Bronchial epithelial cell (primary cell): ENCODE measurements around the gene ATG16L2. TPM values are rescaled to one million over a fixed set of nuclear protein-coding genes. Genes with fewer than 3 reads are reported as not detected.

ENCODE experiments used
- DNase-seq: peaks from one replicate; pipeline ENCODE4 v3.0.0-alpha.2; 2010; ENCODE audit warnings: low read depth
- FAIRE-seq: peaks from 2 replicates; lab custom pipeline; 2011; peaks lifted over from hg19 to GRCh38; lab: Jason Lieb, UNC
- H3K27me3 ChIP-seq: 2 replicates; pipeline ENCODE4 v1.5.1; 2011; ENCODE audit warnings: low read length; ENCODE audit not compliant: control insufficient read depth, insufficient read depth
- H3K36me3 ChIP-seq: 2 replicates; pipeline ENCODE4 v1.5.1; 2011; ENCODE audit warnings: low read length; ENCODE audit not compliant: control insufficient read depth, insufficient read depth
- H3K4me3 ChIP-seq: 2 replicates; pipeline ENCODE4 v1.5.1; 2011; ENCODE audit warnings: mild to moderate bottlenecking, low read depth, low read length, control low read depth
- total RNA-seq: library from RNA; depleted of rRNA; stranded (reverse); fragments of >200 nt; gene quantifications from 2 replicates; pipeline ENCODE4 v1.2.1, GENCODE V29; 2014
- TF ChIP-seq, protein P1 (sequence below): IDR thresholded peaks from 2 replicates; pipeline ENCODE4 v1.5.1; 2011; ENCODE audit warnings: mild to moderate bottlenecking, moderate library complexity, low read length, control low read depth, inconsistent platforms; ENCODE audit not compliant: insufficient read depth, severe bottlenecking

Gene ATG16L2
- total RNA-seq, 1 donor from 2014 or later, result 5.3 TPM

- H3K36me3 ChIP-seq, result peaks cover 4% of the 10 kb centered on the region
- FAIRE-seq (no peak), DNase-seq (no peak)
- no peaks in the 10 kb centered on the region for H3K27me3 ChIP-seq
- peak overlapping the region; percentile 50 for H3K4me3 ChIP-seq
- TF ChIP-seq, protein P1, sequence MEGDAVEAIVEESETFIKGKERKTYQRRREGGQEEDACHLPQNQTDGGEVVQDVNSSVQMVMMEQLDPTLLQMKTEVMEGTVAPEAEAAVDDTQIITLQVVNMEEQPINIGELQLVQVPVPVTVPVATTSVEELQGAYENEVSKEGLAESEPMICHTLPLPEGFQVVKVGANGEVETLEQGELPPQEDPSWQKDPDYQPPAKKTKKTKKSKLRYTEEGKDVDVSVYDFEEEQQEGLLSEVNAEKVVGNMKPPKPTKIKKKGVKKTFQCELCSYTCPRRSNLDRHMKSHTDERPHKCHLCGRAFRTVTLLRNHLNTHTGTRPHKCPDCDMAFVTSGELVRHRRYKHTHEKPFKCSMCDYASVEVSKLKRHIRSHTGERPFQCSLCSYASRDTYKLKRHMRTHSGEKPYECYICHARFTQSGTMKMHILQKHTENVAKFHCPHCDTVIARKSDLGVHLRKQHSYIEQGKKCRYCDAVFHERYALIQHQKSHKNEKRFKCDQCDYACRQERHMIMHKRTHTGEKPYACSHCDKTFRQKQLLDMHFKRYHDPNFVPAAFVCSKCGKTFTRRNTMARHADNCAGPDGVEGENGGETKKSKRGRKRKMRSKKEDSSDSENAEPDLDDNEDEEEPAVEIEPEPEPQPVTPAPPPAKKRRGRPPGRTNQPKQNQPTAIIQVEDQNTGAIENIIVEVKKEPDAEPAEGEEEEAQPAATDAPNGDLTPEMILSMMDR, result no peak
These were observed 7.2 kb downstream of the ATG16L2 start for GRCh38 chr11:72821221-72821919.

- FAIRE-seq, result no peak
- TF ChIP-seq, protein P1, result peak; percentile 32
- Histone ChIP-seq H3K36me3 (peaks cover 3% of the 10 kb centered on the region), H3K27me3 (no peaks in the 10 kb centered on the region), H3K4me3 (peak overlapping the region; percentile 50)
- peak; percentile 74 for DNase-seq
These were observed 7.9 kb downstream of the ATG16L2 start for GRCh38 chr11:72821920-72822799.

DNA sequence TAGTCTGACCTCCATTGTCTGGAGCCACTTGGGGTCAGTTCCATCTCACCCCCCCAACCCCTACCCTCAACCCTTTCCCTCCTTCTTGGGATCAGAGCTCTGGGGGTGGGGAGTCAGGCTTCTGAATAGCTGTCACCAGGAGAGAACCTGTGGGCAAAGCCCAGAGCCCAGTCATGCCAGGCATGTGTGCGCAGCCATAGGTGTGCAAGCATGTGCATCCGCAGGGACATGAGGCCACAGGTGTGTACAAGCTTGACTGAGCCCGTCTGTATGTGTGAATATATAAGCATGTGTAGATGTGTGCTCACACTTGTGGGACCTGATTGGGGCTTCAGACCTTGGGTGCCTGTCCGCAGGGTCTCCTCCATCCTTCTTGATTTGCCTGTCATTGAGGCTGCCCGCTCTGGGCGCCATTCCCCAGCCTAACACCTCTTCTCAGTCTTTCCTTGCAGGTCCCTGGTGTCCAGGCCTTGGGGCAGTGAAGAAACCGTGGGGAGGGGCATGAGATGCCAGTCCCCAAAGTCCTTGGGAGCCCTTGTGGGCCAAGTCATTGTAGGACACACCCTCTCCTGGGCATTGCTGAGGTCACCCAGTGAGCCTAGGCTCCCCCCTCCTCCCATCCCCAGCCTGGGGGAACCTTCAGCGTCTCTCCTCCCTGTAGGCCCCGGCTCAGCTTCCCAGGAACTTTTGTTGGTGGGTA is 9.0 kb downstream of the ATG16L2 start:
- no peak for DNase-seq
- Histone ChIP-seq H3K4me3 (no peak overlapping the region), H3K27me3 (no peaks in the 10 kb centered on the region), H3K36me3 (peaks cover 3% of the 10 kb centered on the region)
- peak; percentile 40 for FAIRE-seq
- TF ChIP-seq, protein P1, result no peak

- DNase-seq (no peak), FAIRE-seq (peak; percentile 72)
- Histone ChIP-seq H3K27me3 (no peaks in the 10 kb centered on the region), H3K36me3 (peaks cover 5% of the 10 kb centered on the region), H3K4me3 (no peak overlapping the region)
- TF ChIP-seq, protein P1, result no peak
These were observed 9.8 kb downstream of the ATG16L2 start for GRCh38 chr11:72824020-72824419.

DNA sequence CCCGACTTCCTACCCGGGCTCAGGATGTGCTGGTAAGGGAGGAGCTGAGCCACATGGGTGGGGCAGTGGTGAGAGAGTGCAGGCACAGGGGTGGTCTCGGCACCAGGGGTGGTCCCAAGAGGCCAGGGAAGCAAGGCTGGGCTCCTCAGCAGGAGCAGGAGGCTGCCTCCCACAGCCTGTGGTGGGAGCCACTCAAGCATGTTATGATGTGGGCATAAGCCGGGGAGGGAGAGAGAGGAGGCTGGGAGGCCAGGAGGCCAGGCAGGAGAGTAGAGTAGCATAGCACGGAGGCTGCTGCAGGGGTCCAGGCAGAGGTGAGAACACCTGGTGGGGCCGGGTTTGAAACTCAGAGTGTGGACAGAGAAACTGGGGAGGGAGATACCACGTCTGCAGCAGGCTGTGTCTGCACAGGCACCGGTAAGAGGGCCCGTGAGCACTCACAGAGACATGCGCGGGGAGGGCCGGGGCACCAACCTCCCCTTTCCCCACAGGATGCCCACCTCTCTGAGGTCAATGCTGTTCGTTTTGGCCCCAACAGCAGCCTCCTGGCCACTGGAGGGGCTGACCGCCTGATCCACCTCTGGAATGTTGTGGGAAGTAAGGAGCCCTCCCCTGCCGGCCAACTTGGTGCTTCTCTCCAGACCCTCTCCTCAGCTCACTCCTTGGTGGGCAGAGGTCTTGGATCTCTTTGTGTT is 10.7 kb downstream of the ATG16L2 start:
- TF ChIP-seq, protein P1, result no peak
- no peak for FAIRE-seq
- Histone ChIP-seq H3K36me3 (peaks cover 7% of the 10 kb centered on the region), H3K4me3 (no peak overlapping the region), H3K27me3 (no peaks in the 10 kb centered on the region)
- DNase-seq, result no peak
